Epithelial cell of esophagus (primary cell): Measurements from ENCODE around the gene HAUS5.
A peak's percentile ranks its signal among the peaks of the same experiment; 100 is the strongest.

Experiments used
- DNase-seq: peaks from one replicate; pipeline ENCODE4 v3.0.0; 2010; ENCODE audit warnings: low read depth
- H3K4me3 ChIP-seq: 2 replicates; pipeline ENCODE4 v1.5.1; 2011; ENCODE audit warnings: mild to moderate bottlenecking, low read length, control low read depth
- TF ChIP-seq, protein P1 (sequence below): IDR thresholded peaks from 2 replicates; pipeline ENCODE4 v1.5.1; 2011; ENCODE audit warnings: low read depth, mild to moderate bottlenecking, low read length, control low read depth, inconsistent platforms; ENCODE audit not compliant: insufficient read depth; ENCODE audit errors: missing control alignments

Gene HAUS5

DNA sequence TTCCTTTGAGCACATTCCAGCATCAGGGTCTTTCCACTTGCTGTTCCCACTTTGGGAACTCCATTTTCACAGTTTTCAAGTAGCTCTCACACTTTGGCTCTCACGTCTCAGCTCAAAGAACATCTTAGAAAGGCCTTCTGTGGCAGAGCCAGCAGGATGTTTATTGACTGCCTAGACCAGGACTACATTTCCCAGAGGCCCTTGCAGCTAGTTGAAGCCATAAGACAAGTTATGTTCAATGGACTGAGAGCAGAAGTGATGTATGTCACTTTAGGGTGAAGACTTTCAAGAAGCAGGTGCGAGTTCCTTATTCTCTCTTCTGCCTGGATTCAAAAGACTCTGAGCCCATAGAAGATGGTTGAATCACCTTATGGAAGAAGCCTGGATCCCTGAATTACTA, 4.3 kb upstream of the HAUS5 start:
- TF ChIP-seq, protein P1, sequence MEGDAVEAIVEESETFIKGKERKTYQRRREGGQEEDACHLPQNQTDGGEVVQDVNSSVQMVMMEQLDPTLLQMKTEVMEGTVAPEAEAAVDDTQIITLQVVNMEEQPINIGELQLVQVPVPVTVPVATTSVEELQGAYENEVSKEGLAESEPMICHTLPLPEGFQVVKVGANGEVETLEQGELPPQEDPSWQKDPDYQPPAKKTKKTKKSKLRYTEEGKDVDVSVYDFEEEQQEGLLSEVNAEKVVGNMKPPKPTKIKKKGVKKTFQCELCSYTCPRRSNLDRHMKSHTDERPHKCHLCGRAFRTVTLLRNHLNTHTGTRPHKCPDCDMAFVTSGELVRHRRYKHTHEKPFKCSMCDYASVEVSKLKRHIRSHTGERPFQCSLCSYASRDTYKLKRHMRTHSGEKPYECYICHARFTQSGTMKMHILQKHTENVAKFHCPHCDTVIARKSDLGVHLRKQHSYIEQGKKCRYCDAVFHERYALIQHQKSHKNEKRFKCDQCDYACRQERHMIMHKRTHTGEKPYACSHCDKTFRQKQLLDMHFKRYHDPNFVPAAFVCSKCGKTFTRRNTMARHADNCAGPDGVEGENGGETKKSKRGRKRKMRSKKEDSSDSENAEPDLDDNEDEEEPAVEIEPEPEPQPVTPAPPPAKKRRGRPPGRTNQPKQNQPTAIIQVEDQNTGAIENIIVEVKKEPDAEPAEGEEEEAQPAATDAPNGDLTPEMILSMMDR = no peak
- no peak overlapping the region for H3K4me3 ChIP-seq
- DNase-seq = no peak

DNA sequence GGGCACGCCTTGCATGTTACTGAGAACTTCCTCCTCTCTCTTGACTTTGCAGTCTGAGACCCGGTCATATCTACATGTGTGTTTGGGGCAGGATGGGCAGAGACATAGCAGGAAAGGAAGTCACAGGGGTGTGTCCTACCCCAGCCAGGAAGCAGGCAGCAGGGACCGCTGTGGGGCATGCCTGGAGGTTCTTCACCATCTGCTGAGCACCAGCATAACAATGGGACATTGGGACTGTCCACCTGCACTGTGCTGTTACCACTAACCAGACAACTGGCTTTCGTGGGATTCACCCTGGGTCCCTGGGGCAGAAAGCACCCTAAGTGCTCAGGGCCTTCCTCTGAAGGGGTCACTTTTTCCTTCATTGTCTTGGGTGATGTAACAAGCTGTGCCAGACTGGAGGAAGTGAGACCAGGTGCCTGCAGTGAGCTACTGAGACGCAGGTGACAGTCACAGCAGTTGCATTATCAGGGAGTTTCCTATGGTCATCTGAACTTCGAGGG, 2.6 kb upstream of the HAUS5 start:
- H3K4me3 ChIP-seq = no peak overlapping the region
- no peak for DNase-seq
- TF ChIP-seq, protein P1 = no peak

DNA sequence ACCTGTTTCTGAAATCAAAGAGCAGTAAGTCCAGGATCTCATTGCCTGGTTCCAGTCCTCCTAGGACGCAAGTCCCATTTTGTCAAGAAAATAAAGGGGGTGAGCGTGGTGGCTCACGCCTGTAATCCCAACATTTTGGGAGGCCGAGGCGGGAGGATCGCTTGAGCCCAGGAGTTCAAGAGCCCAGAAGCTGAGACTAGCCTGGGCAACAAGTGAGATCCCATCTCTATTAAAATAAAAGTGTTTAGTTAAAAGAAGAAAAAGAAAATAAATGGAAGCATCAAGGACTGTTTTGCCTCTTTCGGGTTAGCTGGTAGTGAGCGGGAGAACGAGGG, 344 bp upstream of the HAUS5 start:
- DNase-seq = no peak
- peak overlapping the region; percentile 99 for H3K4me3 ChIP-seq
- TF ChIP-seq, protein P1 = no peak

DNA sequence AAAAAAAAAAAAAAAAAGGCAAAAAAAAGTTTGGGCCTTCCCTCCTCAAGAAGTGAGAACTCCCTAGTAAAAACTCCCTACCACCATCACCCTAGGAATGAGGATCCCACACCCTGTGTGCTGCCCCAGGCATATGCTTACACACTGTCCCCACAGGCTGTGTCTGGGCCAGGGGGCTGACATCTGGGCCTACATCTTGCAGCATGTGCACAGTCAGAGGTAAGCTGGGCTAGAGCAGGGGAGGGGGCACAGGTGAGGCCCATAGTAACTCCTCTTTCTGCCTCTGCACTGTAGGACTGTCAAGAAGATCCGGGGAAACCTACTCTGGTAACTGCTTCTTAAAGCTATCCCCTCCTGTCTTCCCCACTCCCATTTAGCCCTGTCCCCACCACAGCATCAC, 1.0 kb downstream of the HAUS5 start:
- DNase-seq = no peak
- TF ChIP-seq, protein P1 = no peak
- no peak overlapping the region for H3K4me3 ChIP-seq

DNA sequence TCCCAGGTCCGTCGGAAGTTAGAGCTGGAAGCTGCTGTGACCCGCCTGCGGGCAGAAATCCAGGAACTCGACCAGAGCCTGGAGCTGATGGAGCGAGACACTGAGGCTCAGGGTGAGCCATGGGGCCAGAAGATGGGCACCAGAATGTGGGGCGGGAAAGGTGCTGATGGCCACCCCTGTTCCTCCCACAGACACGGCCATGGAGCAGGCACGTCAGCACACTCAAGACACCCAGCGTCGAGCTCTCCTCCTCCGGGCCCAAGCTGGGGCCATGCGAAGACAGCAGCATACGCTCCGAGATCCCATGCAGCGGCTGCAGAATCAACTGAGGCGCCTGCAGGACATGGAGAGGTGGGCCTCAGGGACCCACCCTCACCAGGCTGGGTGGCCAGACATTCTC, 2.5 kb downstream of the HAUS5 start:
- TF ChIP-seq, protein P1 = no peak
- H3K4me3 ChIP-seq = no peak overlapping the region
- DNase-seq = no peak

DNA sequence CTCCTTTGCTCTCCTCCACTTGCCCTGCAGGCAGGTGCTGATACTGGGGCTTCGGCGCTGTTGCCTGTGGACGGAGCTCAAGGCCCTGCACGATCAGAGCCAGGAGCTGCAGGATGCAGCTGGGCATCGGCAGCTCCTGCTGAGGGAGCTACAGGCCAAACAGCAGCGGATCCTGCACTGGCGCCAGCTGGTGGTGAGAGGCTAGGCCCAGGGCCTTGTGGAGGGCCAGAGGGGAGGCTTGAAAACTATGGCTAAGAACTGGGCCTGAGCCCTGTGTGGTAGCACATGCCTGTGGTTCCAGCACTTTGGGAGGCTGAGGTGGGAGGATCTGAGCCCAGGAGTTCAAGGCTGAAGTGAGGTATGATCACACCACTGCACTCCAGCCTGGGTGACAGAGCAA, 6.3 kb downstream of the HAUS5 start:
- TF ChIP-seq, protein P1 = no peak
- no peak for DNase-seq
- no peak overlapping the region for H3K4me3 ChIP-seq

DNA sequence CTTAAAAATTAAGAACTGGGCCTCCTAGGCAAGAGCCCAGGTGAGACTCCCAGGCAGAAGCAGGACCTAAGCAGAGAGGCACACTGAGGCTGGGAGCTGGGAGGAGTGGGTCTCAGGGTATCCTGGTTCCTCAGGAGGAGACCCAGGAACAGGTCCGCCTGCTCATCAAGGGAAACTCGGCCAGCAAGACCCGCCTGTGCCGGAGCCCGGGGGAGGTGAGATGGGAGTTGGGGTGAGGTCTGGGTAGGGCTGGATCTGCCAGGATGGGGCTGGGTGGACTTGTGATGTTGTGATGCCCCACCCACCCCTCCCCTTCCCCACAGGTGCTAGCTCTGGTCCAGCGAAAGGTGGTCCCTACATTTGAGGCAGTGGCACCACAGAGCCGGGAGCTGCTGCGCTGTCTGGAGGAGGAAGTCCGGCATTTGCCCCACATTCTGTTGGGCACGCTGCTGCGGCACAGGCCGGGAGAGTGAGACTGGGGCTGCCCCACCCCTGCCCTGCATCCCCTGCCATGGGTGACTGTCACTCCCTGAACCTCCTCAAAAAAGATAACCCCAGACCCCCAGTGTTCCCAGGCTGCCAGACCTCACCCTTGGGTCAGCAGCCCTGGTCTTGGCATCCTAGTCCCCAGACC, 6.9 kb downstream of the HAUS5 start:
- no peak overlapping the region for H3K4me3 ChIP-seq
- DNase-seq = no peak
- TF ChIP-seq, protein P1 = no peak
